A673 (cell line): ENCODE measurements around the gene EIF4G1.

ENCODE experiments used
- EZH2 ChIP-seq: fragments of 200-600 bp; sonication (generic); IDR thresholded peaks from 2 replicates; pipeline ENCODE4 v1.6.1; 2017; ENCODE audit warnings: borderline replicate concordance, low read depth, mild to moderate bottlenecking, mixed read lengths, antibody characterized with exemption, low read length; ENCODE audit not compliant: poor library complexity, severe bottlenecking
- TF ChIP-seq, protein P1 (sequence below): fragments of 300-800, 200-600 bp; sonication (generic); conservative IDR thresholded peaks from 2 replicates; pipeline ENCODE4 v1.5.1; 2017; ENCODE audit warnings: low read depth, mild to moderate bottlenecking, antibody characterized with exemption, low read length, moderate library complexity, mixed read lengths

- TF ChIP-seq, protein P1, sequence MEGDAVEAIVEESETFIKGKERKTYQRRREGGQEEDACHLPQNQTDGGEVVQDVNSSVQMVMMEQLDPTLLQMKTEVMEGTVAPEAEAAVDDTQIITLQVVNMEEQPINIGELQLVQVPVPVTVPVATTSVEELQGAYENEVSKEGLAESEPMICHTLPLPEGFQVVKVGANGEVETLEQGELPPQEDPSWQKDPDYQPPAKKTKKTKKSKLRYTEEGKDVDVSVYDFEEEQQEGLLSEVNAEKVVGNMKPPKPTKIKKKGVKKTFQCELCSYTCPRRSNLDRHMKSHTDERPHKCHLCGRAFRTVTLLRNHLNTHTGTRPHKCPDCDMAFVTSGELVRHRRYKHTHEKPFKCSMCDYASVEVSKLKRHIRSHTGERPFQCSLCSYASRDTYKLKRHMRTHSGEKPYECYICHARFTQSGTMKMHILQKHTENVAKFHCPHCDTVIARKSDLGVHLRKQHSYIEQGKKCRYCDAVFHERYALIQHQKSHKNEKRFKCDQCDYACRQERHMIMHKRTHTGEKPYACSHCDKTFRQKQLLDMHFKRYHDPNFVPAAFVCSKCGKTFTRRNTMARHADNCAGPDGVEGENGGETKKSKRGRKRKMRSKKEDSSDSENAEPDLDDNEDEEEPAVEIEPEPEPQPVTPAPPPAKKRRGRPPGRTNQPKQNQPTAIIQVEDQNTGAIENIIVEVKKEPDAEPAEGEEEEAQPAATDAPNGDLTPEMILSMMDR, result no peak
- no peak for TF ChIP-seq EZH2
Measured at GRCh38 chr3:184382326-184383032, 68.1 kb downstream of the EIF4G1 start.
